Left renal pelvis (tissue), 4 donors: ENCODE data around the gene LAIR2. TPM values are rescaled to one million over a fixed set of nuclear protein-coding genes. Genes with fewer than 3 reads are reported as not detected.
"Not testable (repeated sequence)": the region's sequence is repeated elsewhere in the genome, so short reads cannot be mapped to it uniquely, and the experiment has no call there.

Source experiments
- DNase-seq, 4 donors: peaks; one replicate each; pipeline ENCODE4 v3.0.0-alpha.2; 2013; ENCODE audit warnings: low read depth in 4 of 4, low spot score in 3 of 4
- polyA plus RNA-seq, 4 donors: library from polyadenylated mRNA; unstranded; fragments of 120-200 nt; gene quantifications; one replicate each; pipeline ENCODE4 v1.2.1, GENCODE V29; 2013; ENCODE audit not compliant: insufficient read length in 4 of 4

LAIR2 gene
- polyA plus RNA-seq, 4 donors = 0.31 to 0.46 TPM; not detected in 2

DNA sequence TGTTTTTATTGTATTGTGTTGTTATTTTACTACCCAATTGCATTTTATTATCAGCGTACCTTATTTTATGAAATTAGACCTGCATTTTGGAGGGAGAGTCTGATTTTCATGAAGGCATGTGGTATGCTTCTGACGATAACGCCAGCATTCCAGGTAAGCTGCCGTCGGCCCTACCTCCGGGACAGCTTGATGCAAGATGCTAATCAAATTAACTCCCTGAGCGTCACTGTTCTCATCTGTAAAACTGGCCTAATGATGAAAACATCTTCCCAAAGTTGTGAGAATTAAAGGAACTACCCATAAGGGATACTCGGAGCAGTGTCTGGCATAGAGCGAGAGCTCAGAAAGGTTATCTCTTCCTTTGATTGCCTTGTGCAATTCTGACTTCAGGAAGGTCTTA is 12.9 kb upstream of the LAIR2 start:
- DNase-seq = no peak

DNA sequence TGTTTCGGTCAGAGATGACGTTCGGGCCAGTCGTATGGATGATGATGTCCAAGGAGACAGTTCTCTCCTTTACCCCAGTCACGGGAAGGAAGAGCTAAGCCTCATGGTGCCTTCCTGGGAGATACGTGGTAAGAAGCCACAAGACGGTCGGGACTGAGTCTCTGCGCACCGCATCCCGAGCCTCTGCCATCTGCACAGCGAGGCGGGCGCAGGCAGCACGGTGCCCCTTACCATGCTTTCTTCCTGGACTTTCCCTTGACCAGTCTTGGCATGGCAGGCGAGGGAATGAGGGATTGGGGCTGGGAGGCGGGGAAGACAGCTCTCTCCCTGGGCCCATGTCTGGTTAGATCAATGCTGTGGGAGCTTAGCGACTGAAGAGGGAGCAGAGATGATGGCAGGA is 10.1 kb upstream of the LAIR2 start:
- no peak for DNase-seq

DNA sequence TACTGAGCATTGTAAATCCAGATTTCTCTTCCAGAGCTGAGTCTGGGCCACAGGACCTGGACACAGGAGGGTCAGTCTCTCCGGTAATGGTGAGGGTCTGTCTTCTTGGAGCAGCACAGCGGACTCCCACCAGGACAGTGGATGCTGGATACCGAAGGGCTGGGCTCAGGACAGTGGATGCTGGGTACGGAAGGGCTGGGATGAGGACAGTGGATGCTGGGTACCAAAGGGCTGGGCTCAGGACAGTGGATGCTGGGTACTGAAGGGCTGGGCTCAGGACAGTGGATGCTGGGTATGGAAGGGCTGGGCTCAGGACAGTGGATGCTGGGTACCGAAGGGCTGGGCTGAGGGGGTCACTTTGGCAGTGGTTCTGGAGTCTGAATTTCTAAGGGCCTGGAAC is 9.6 kb upstream of the LAIR2 start:
- not testable (repeated sequence) for DNase-seq

DNA sequence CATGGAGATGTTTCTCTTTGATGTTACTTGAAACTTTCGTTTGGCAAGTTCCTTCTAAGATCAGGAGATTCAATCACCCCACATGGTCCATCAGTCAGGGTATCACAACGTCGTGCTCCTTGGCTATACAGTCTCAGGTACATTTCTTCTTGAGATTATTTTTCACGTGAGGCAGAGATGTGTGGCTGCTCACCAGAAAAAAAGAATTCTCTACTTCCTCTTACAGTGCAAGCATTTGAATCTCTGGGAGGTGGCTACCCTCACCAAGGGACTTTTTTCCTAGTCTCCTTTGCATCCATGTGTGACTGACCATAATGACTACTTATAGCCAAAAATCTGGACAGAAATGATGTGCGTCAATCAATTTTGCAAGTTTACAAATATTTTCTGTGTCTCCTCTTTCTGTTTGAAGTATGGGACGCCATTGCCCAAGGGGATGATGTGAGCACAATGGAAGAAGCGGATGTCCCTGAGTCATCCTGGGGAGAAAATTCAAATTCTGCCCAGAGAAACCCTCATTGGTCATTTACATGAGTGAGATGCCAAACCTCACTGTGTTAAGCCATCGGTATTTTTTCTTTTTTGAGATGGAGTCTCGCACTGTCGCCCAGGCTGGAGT is 8.6 kb upstream of the LAIR2 start:
- no peak for DNase-seq

DNA sequence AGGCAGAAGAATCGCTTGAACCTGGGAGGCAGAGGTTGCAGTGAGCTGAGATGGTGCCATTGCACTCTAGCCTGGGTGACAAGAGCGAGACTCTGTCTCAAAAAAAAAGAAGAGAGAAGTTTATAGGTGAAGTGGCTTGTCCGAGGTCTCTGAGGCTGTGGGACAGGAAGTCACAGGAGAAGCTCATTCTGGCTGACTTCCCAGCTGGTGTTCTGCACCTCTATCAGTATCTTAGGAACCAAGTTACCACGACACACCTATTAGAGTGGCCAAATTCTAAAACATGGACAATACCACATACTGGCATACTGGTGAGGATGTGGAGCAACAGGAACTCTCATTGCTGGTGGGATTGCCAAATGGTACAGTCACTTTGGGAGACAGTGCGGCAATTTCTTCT is 7.3 kb upstream of the LAIR2 start:
- not testable (repeated sequence) for DNase-seq

DNA sequence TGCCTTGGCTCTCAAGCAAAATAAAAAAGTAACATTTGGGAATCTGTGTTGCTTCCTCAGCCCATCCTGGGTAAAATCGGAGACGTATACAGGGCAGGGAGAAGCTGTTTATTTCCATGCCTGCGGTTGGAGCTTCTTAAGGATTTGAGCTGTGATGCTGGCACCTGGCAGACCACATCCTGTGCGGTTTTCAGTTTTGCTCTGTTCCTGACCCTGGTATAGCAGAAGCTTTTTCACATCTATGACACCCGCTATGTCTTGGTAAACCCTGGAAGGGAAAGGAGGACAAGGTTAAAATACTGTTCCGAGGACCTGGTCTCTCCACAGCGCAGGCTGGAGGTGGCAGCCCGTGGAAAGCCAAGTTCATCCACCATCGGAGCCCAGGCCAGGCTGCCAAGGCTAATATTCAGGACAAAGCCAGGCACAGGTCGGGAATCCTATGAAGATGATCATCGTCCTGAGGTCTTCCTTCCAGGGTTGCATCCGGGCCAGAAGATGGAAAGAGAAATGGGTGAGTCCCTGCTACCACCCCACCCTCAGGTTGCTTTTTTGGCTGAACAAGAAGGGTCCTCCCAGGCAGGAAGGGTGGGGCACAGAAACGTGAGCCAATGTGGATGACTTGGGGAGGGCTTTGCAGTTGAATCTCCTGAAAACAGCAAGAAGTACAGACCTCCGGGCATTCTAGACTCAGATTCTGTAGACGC is 4.7 kb upstream of the LAIR2 start:
- DNase-seq = not testable (repeated sequence)

DNA sequence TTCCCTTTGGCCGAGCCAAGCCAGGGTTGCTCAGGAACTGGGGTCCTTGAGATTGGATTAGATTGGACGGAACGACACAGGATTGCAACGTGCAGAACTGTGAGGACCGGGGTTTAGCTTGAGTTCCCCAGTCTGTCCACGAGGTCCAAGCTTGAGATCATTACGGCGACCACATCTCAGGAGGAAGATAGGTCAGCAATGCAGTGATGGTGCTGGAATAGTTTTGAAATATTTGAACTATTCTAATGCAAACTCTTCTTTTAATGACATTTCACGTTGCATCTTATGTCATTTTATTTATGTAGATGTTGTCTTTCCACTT is 4.2 kb upstream of the LAIR2 start:
- not testable (repeated sequence) for DNase-seq

DNA sequence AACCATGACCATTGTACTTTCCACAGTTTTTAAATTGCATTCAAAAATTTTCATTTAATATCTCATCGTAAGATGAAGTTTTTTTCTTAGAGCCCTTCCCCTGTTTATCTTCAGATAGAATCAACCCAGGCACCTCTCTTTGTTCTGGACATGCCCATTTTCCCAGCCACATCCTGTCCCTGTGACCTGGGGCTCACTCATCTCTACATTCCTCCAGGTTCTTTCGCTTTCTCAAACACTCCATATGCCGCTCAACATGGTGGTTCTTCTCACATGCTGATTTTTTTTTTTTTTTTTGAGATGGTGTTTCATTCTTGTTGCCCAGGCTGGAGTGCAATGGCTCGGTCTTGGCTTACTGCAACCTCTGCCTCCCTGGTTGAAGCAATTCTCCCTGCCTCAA is 2.9 kb downstream of the LAIR2 start:
- not testable (repeated sequence) for DNase-seq

DNA sequence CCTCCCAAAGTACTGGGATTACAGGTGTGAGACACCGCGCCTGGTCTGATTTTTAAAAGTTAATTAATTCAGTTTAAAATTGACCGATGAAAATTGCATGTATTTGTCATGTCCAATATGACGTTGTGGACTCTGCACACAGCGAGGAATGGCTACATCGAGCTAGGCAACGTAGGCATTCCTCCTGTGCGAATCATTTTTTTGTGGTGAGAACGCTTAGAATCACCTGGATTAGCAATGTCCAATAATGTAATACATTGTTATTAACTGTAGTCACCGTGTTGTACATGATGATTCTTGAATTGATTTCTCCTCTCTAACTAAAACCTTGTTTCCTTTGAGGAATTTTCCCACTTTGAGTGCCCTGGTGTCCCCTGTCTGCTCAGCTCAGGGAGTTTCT is 3.4 kb downstream of the LAIR2 start:
- no peak for DNase-seq

DNA sequence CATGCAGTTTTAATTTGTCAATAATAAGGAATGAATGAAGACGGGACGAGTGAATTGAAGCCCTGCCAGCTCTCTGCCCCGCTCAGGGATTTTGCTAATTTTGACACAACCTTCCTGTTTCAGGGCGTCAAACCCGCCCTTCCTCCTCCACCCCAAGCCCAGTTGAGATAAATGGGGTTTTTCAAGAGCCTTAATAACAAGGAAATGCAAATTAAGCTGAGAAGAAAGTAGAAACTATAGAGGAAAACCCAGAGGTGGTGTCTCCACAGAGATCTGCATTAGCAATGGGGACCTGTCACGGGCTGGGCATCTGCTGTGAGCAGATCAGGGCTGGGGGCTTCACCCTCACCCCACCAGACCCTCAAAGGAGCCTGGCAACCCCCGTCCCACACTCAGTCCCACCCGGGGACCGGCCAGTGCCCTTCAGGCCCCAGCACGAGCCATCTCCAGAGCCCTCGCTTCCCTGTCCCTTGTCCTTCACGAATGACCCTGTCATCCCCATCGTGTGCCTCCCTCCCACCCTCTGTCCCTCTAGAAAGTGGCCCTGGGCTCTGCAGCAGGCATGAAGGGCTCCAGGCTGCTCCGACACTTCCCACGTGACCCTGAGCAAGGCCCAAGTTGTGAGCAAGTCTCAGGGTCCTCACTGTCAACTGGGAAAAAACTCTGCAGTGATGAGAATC is 4.5 kb downstream of the LAIR2 start:
- DNase-seq = not testable (repeated sequence)

DNA sequence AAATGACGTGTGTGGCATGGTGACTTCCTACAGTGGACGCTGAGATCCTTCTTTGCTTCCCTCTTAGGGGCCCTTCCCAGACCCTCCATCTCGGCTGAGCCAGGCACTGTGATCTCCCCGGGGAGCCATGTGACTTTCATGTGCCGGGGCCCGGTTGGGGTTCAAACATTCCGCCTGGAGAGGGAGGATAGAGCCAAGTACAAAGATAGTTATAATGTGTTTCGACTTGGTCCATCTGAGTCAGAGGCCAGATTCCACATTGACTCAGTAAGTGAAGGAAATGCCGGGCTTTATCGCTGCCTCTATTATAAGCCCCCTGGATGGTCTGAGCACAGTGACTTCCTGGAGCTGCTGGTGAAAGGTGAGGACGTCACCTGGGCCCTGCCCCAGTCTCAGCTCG is 5.2 kb downstream of the LAIR2 start:
- no peak for DNase-seq

DNA sequence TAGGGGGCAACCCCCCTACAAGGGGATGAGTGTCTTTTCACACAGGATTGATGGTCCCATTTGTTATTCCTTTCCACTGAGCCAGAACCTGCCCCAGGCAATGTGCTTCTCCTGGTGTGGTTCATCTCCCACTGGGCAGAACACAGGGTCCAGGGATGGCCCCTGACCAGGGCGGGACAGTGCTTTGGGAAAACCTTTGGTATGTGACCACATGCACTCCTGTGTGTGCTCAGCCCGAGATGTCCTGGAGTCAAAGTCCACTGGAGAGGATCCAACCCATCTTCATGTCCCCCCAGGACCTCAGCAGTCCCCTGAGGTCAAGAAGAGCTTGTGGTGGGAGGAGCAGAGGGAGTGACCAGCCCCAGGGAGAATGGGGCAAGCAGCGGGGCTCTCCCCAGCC is 5.9 kb downstream of the LAIR2 start:
- not testable (repeated sequence) for DNase-seq

DNA sequence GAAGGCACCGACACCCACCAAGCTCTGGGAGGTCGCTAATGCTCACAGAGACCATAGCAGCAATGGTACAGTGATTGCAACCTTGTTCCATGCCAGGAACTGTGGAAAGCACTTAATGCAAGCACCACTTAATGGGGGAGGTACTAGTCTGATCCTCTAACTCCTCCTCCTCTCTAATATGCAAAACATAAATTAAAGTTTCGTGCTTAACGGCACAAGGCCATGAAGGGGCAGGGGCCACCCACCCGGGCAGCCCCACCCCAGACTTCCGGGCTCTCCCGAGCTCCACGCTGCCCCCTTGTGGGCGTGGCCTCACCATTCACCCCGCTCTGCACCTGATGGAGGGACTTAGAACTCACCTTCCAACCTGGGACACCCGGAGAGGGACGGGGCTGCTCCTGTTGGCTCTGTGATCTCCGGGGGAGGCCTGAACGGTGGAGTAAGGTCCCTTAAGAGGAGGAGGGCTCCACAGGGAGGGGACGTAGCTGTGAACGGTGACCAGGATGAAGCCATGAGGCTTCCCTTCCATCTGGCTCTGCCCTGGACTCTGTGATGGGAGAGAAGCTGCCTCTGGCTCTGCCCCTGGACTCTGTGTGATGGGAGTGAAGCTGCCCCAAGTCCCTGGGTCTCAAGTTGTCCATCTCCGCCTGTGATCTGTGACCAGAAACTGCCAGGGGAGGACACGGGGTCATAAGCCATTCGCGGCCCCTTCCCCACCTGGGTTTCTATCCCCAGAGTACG is 6.7 kb downstream of the LAIR2 start:
- DNase-seq = not testable (repeated sequence)

DNA sequence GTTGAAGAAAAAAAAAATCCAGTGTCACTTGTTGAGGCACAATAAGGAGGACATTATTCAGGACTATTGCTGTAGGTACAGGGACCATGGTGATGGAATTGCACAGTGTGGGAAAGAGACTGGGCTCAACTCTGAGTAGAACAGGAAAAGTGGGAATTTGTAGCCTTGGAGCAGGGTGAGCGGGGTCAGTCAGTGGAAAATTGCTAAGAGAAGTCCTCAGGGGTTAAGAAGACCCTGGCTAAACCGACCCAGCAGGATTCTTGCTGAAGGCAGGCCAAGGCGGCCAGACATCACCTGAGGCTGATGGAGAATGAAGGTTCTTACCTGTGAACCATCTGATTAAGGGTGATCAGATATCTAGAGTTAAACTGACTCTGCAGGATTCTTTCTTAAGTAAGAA is 12.5 kb downstream of the LAIR2 start:
- no peak for DNase-seq

DNA sequence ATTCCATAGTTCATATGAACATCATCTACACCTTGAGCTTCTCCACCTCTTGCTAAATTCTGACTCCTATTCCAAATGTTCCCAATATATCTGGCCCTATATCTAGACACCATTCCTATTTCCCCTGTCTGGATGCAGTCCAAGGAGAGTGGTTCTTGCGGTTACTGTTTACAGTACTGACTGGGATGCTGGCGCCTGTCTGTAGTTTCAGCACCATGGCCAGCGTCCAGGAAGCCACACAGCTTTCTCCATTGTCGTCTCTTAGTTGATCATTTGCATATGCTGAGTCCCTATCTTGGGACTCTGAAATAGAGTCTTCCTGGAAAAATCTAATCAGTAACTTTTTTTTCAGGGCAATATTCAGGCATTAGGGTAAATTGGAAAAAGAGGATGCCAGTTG is 14.9 kb downstream of the LAIR2 start:
- DNase-seq = peak; percentile 27 to 64 (median 54)

DNA sequence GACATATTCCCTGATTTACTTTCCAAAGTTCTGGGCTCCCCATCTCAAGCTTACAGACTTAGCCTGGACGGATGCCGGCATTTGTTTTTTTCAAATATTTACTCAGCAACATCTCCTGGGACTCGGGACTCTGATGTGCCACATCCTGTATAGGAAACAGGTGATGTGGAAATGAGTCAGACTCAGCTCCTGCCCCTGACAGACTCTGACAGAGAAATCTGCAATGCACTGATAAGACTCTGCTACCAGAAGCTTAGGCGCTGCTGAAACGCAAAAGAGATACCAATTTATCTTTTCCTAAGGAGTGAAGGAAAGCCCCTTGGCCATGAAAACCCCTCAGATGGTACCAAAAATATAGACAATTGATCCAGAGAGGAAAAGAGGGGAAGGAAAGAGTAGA is 16.2 kb downstream of the LAIR2 start:
- DNase-seq = no peak

DNA sequence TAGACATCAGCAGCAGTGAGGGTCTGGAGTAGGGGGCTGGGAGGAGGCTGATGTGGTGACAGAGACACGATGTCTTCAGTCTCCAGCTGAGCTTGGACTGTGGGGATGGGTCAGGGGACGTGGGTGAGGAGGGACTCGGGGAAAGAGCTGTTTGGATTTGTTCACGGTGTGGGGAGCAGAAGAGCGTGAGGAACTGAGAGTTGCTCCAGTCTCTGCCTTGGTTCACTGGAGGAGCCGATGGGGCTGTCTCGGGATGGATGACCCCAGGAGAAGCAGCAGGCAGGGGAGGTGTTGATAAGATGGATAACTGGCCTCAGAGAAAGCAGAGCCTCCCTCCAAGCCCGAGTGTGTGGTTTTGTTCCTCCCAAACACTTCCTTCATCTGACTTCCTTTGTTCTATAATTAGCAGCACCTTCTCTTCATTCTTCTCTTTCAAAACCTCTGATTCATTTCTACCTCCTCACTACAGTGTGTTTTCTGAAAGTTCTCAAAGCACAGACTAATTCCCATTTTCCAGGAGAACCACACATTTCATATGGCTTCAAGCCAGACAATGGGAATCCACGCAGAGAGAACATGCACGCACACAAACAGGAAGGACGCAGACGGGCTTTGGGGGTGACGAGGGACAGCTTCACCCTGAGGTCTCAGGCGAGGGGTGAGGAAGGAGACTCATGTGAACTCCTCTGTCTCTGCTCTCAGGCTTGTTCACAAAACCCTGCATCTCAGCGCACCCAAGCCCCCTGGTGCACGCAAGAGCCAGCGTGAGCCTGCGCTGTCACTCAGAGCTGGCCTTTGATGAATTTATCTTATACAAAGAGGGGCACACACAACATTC is 18.6 kb downstream of the LAIR2 start:
- DNase-seq = no peak

DNA sequence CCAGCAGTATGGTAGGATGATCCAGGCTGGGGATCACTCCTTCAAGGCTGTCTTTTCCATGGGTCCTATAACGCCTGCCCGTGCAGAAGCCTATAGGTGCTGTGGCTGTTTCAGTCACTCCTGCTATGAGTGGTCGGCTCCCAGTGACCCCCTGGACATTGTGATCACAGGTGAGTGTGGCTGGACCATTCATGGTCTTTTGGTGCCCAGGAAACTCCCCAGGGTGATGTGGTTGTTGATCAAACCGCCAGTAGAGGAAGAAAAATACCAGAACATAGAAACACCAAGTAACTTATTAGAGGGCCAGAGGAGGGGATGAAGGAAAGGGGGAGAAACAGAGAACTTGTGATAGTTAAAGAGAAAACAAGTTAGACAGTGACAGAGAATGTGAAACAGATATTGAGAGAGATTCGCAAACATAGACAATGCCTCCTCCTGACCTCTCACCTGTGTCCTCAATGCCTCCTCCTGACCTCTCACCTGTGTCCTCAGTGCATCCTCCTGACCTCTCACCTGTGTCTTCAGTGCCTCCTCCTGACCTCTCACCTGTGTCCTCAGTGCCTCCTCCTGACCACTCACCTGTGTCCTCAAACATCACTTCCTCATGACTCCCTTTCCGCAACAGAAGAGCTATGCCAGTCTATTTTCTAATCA is 19.4 kb downstream of the LAIR2 start:
- DNase-seq = no peak

DNA sequence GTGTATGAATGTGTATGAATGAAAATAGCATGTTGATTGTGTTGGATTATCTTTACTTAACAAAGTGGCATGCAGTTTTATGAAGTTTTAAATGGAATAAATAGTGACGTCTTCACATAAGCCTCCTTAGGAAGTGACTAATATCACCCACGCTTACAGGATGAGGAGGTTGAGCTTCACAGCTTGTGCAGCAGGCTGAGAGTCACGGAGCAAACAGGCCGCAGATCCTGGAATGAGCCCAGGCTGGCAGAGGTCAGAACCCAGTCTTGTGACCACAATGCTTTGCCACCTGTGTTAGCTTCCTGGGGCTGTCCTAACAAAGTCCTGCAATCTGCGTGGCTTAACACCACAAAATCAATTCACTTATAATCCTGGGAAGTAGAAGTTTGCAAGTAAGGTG is 20.8 kb downstream of the LAIR2 start:
- DNase-seq = no peak

DNA sequence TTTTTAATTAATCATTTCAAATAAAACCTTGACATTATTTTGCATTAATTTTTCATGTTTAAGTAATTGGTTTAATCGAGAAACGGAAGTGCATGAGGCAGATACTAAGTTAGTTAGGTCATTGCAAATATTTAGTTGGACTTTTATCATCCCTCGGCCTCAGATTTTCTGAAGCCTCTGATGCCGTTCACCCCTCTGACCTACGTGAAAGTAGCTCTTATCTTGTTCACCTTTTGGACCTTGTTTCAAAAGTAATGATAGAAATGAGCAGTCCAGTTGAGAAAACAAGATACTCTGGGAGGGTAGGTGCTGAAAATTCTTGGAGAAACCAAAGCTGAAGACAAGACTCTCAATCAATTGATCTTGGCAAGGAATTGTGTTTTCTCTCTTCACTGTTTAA is 23.0 kb downstream of the LAIR2 start:
- no peak for DNase-seq
